Measurements from ENCODE around the gene COL18A1.

Gene COL18A1

DNA sequence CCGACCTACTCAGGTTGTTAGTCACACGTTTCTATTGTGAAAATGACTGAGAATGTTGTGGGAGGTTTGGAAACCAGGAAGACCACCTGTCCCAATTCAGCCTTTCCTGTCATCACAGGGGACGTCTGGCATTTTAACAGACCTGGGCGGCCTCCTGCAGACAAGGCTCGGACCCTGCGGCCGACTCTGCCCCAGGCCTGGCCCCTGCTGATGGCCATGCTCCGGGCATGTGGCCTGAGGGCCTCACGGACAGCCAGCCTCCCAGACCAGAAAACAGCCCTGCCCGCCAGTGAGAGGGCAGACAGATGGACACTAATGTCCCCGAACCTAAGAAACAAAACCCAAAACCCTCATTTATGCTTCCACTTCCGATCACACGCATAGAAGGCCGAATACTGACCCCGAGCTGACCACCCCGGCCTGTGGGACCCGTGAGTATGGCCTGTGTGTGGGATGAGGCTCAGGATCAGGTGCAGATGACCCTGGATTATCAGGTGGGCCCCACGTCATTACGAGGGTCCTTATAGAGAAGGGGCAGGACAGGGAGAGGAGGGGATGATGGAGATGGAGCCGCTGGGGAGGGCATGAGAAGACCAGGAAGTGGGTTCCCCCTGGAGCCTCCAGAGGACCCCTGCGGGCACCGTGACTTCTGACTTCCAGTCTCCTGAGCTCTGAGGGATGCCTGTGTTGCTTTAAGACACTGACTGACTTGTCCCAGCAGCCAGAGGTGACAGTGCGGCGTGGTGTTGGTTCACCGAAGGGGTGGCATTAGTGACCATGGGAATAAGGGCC lies 9.6 kb downstream of the COL18A1 start:
- no peak for DNase-seq (ENCODE audit: low read depth)

DNA sequence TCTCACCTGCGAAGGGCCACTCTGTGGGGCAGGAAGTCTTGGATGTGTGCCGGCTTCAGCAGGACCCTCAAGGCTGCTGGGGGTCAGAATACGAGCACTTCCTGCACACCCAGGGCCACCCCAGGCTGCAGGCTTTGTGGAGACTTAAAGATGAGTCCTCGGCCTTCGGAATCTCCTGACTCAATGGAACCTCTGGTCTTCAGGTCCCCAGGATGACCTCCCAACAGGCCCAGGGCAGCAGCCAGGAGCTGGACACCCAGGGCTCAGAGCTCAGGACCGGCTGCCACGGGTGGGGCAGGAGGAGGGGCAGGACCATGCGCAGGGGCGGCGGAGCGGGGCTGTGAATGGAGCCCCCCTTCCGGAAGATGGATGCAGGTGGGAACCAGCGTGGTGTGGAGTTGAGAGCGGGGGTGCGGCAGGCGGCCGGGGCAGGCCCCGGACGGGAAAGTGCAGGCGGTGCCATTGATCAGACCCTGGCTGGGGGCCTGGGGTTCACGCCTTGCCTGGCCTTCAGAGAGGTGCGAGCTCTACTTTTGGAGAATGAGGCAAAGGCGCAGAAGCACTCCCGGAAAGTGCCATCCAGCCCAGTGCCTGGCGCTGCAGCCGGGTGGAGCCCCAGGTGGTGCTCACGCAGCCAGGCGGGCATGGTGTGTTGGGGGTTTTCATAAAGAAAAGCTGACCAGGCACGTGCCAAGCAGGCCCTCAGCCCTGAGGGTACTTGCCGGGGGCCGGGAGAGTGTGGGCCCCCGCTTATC lies 10.4 kb downstream of the COL18A1 start:
- no peak for DNase-seq (ENCODE audit: low read depth)

DNA sequence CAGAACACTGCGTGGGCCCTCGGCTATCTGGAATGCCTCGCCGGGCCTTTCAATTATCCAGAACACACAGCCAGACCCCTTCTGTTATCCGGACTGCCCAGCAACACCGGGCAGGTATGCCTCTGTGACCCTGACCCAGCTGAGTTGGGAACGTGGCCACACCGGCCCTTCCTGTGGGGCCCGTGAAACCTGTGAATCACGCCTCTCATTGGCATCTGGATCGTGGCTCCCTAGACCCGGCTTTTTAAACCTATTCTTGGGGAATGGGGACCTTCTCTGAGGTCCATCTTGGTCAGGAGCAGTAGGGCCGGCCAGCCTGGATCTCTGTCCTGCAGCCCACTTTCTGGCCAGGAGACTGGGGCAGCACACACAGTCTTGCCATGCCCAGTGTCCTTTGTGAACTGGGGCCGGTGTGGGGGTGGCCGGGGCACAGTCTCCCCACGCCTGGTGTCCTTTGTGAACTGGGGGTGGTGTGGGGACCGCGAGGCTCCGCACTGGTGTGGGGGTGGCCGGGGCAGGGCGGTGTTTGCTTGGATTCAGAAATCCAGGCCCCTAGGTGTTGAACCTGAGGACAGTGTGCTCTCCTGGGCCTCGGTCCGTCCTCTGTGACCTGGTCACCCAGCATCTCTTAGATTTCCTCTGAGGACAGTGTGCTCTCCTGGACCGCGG lies 11.1 kb downstream of the COL18A1 start:
- DNase-seq (ENCODE audit: low read depth) = no peak

DNA sequence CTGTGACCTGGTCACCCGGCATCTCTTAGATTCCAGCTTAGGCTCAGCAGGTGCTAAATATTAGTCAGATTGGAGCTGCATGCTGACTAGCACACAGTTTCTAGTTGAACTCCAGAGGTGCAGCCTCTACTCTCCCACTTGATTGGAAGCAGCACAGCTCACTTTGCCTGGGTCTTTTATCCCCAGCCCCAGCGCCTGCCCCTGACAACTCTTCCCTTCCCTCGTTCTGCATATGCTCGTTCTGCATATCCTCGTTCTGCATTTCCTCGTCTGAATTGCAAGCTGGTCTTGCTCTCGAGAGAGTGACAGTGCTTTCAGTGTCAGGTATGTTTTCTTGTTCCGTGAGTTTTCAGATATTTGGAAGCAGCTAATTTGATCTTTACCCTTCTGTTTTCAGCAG lies 11.7 kb downstream of the COL18A1 start:
- DNase-seq (ENCODE audit: low read depth) = no peak

DNA sequence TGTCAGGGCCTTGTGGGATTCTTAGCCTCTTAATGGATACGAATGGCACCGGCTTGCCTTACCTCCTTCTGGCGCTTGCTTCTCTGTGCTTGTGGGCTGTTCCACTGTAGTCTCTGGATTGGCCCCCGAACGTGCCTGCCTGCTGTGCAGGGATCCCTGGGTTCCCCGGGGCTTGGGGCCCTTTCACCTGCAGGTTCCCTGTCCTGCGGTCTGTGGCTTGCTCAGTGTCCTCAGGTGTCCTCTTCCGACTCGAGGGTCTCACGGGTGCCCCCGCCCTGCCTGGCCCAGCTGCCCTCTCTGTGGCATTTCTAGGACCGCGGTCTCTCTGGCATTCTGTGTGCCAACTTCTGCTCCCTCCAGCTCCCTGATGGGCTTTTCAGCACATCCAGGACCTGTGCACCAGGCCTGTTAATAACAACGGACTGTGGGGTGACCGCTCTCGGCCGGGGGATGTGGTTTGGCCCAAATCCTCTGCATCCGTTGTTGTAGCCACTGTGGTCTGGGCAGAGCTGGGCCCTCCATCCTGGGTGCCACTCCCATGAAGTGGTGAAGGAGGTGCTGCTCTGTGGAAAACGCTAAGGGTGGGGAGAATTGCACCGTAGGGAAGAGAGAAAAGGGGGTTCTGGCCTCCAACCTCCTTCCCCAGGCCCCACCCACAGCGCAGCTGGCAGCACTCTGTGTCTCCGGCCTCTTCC lies 12.4 kb downstream of the COL18A1 start:
- DNase-seq (ENCODE audit: low read depth) = no peak

DNA sequence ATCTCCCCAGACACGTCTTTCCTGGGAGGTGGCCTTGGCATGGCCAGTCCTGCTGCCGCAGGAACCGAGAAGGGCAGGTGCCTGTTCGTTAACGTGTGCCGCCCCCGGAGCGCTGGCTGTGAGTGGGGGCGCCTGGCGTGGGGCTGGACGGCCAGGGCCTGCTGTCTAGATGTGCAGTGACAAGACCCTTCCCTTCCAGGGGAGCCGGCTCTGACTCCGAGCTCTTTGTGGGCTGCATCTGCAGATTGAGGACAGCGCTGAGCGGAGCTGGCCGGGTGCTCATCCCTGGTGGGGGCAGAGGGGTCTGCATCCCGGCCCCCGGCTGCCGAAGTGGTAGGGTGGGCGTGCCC lies 13.0 kb downstream of the COL18A1 start:
- no peak for DNase-seq (ENCODE audit: low read depth)

DNA sequence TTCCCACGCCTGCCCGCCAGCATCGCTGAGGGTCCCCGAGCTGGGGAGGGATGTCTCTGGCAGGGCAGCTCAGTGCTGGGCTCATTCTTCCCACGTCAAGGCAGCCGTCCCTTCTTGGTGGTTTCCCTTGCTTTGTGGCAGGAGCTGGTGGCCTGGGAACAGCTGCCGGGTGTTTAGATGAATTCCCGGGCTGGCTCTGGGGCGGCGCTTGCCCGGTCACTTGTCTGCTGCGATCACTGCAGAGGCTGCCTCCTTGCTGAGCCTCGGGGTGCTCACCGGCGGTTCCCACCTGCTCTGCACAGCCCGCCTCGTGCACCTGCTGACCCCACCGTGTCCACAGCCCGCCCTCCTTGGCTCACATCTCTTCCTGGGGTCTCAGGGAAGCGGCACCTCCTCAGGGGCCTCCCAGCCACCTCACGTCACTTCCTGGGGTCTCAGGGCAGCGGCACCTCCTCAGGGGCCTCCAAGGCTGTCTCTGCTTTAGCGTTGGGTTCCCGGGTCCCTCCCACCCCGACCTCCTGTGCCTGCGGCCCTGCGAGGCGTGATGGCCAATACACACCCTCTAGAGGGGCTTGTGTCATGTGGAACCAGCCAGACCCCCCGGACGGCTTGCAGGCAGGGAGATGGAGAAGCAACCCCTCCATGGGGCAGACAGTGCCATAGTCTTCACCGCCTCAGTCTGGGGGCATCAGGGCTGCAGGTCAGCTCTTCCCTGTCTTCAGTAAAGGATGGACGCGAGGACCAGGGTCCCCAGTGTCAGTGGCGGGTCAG lies 13.5 kb downstream of the COL18A1 start:
- no peak for DNase-seq (ENCODE audit: low read depth)

DNA sequence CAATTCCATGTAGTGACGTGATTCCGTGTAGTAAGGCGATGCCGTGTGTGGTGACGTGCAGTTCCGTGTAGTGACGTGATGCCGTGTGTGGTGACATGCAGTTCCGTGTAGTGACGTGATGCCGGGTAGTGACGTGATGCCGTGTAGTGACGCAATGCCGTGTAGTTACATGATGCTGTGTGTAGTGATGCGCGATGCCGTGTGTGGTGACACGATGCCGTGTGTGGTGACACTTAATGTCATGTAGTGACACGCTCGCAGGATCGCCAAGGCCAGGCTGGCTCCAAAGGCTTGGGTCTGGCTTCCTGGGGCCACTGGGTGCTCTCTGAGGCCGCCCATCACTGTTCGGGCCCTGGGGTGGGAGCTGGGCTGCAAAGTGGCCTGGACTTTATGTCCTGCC lies 14.2 kb downstream of the COL18A1 start:
- no peak for DNase-seq (ENCODE audit: low read depth)

DNA sequence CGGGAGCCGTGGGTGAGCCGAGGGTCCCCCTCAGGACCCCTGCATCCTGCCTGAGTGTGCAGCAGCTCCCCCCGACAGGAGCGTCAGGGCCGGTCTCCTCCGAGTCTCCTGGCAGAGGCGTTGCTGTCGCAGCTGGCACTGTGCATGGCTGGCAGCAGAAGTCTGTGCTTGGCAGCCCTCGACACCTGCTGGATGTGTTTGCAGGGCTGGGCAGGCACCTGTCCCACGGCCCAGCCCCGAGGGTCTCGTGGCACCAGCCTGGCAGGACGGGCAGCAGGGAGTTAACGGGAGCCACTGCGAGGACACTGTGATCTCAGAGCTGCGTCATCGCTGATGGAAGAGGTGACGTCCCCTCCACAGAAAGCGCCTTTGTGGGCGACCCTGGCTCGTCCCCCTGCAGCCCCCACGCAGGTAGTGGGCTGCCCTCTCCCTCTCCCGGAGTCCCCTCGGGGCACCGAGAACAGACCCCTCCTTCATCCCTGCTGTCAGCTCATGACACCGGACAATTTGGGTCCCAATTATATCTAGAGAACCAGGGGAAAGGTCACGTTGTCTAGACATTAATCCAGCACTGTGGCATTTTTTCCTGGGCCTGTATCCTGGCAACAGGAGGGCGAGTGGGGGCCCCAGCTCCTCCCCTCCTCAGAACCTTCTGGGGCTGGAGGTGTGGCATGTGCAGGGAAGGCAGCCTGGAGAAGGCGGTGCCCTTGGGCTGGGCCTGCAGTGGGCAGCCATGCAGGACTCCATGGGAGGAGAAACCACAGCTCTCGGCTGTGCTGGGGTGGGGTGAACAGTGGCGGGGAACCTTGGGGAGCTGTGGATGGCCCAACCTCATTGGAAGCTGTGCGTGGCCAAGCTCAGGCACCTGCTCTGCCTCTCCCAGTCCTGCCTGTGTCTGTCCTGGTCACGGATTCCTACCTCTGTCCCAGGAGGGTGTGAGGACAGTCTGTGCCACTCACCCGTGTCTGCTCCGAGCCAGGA lies 15.4 kb downstream of the COL18A1 start:
- DNase-seq (ENCODE audit: low read depth) = no peak

DNA sequence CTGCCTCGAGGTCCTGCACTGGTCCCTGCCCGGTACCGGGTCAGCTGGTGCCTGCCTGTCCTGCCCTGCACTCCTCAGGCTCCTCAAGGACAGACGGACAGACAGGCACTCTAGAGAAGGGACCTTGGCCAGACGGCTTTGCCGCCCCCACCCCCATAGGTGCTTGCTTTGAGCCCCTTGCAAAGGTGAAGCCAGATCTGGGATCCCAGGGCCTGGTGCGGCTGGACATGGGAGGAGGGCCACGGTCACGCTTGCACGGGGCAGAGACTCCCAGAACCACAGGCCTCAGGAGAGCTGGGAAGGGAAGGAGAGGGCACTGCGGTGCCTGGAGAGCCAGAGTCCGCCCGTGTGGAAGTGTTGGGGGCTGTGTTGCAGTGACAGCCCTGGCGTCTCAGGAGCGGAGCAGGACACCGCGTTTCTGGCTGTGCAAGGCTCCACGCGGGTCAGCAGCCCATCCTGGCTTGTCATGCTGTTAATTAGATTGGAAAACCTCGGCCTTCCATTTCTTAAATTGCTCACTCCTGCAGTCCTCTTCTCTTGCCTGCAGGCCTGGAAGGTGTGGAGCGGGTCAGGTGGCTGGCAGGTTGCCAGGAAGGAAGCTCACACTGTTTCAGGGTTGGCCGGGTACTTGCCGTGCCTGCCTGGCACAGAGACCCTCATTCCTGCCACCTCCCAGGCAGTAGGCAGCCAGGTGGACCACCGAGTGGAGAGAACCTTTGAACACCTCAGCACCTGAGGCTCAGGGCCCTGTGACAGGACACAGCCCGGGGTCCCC lies 16.3 kb downstream of the COL18A1 start:
- no peak for DNase-seq (ENCODE audit: low read depth)

DNA sequence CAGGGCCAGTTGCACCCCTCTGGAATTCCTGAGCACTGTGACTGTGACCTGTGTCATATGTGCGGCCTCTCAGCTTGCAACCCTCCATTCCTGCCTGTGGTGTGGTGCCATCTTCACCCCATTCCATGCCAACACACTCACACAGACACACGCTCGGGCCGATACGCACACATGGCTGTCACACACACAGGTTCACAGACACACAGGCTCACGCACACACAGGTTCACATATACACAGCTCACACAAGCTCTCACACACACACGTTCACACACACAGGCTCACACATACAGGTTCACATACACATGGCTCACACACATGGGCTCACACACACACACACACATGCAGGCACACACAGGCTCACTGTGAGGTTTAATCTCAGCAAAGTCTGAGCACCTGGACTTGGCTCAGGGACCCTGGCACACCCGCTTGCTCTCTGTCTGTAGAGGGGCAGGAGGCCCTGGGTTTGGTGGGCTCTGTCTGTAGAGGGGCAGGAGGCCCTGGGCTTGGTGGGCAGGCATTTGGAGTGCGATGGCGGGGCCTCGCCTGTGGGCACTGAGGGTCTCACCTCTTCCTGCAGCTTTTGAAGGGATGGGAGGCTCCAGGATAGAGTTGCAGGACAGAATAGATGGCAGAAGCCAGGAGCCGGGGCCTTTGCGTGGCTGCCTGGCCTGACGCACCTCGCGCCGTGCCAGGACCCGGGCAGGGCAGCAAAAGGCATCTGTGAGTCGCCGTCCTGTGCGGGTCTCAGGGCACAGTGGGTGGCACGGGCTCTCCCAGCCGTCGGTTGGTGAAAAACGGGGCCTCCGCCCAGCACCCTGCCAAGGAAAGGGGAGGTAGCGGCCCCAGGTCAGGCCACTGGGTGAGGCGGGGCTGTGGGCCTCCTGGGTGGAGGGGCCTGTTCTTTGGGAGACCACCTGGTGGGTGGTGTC lies 17.1 kb downstream of the COL18A1 start:
- no peak for DNase-seq (ENCODE audit: low read depth)

DNA sequence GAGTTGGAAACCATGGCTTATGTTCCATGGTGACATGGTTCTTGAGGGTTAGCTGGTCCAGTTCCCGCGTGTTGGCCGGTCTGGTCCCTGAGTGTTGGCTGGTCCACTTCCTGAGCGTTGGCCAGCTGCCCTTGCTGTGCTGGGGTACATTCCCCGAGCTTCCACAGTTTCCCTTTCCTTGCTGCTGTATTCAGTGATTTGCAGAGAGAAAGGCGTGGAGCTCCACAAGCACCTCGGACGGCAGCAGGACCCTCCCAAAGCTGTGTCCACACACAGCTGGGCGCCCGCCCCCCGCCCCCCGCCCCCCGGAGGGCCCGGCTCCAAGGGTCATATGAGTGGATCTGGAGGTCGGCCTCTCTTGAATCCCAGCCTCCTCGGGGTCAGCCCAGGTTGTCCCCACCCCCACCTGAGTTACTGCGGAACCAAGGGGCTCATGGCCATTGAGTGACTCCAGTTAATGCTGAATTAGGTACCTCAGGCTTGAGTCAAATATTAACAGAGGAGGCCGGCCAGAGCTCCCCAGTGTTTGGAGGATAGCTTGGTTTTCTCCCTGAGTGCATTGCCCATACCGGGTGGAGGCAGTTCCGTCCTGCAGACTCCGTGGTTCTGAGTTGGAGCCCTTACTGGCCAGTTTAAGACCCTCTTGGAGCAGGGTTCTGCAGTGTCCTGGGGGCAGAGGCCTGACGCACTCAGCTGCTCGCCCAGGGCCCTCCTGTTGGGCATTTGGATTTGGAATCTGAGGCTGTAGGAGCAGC lies 18.4 kb downstream of the COL18A1 start:
- DNase-seq (ENCODE audit: low read depth) = no peak

DNA sequence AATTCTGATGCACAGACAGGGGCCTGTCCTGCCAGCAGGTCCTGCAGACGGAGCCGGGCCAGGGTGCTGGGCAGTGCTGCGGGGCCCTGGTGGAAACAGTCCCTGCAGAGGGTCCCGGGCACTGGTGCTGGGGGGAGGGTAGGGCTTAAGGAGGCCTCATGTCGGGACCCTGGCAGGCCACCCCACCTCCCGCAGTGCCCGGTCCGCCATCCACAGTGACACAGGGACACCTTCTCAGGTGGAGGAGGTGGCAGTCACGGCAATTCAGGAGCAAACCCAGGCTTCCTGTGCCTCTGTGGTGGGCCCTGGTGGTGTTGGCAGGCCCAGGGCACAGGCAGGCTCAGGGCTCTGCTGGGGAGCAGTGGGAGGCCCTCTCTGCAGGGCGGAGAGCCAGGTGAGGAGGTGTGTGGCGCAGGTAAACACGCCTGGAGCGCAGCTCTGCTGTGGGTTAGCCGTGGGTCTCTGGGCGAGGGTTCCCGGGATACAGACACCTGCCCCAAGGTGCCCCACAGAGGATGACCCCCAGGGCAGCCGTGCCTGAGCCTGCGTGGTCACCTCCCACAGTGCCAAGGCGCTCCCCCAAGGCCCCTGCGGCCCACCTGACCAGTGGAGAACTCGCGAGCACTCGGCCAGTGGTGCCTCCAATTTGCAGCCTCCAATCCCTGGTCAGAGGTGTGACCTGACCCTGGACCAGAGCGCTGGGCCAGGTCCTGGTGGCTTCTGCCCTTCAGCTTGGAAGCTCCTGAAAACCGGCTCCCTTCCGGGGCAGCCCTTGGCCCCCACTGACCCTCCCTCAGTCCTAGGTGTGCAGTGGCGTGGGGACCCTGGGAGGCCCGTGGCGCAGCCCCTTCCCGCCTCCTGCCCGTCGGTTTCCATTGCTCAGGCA lies 19.2 kb downstream of the COL18A1 start:
- no peak for DNase-seq (ENCODE audit: low read depth)

DNA sequence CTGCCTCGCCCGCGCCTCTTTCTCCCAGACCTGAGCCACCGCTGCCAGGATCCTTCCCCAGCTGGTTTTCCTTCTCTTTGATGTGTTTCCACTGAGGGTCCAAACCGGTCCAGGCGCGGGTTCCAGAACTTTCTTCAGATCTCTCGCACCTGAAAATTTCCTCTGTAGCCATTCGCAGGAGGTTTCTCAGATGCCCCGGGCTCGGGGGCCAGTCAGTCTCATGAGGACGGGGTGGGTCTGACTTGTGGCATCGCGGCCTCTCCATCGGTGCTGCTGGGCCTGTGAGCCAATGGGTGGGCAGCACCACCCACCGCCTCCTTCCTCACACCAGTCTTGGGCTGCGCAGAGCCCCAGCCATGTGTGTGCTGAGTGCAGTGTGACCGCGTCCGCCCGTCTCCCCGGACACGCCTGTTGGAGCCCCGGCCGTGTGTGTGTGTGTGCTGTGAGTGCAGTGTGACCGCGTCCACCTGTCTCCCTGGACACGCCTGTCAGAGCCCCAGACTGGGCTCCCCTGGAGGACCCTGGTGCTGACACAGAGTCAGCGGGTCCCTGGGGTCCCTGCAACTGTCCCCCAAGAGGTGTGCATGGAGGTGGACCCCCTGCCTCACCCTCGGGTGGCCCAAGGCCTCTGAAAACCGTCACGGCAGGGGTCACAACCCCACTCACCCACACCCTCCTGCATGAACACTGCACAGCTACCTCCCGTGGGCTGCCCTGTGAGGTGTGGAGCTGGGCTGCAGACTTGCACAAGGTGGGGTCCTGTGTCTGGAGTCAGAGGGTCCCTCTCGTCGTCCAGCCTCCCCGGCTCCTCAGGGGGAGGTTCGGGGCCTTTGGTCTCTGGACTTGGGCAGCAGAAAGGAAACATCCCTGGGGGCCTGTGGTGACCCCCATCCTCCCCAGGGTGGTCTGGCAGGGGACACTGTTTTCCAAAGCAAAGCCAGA lies 20.2 kb downstream of the COL18A1 start:
- no peak for DNase-seq (ENCODE audit: low read depth)

Data from stimulated activated CD8-positive, alpha-beta memory T cell treated with anti-CD3 and anti-CD28 coated beads, Interleukin-15, amount 100 ng/mL, for 1 hour (primary cell).